Upper lobe of left lung (tissue), 4 donors: Measurements from ENCODE around the gene MED29.

Experiments used
- CTCF ChIP-seq, 6 experiments: fragments of 450-650 bp in 4 of 6; fragments of 200-600 bp in 2 of 6; sonication (generic) in 2 of 6; IDR thresholded peaks; one replicate each; pipeline ENCODE4 v1.5.1; 2016 to 2019; ENCODE audit warnings: antibody characterized with exemption in 6 of 6
- EP300 ChIP-seq, 4 donors: sonication (generic); formaldehyde crosslinking; IDR thresholded peaks; one replicate each; pipeline ENCODE4 v1.5.1; 2017; ENCODE audit warnings: antibody characterized with exemption in 4 of 4, control low read depth in 2 of 4
- POLR2A ChIP-seq, 4 donors: fragments of 450-650 bp; IDR thresholded peaks; one replicate each; pipeline ENCODE4 v1.5.1; 2016 to 2017; ENCODE audit warnings: antibody characterized with exemption in 4 of 4, mild to moderate bottlenecking in 2 of 4
- POLR2AphosphoS5 ChIP-seq, 2 donors: sonication (generic); formaldehyde crosslinking; IDR thresholded peaks; one replicate each; pipeline ENCODE4 v1.5.1; 2017; ENCODE audit warnings: antibody characterized with exemption in 2 of 2

- TF ChIP-seq CTCF (IDR thresholded peaks at IDR 0.05) (no peak), POLR2AphosphoS5 (IDR thresholded peaks at IDR 0.05) (no peak), EP300 (IDR thresholded peaks at IDR 0.05) (no peak), POLR2A (IDR thresholded peaks at IDR 0.05) (no peak)
These were observed 53.5 kb downstream of the MED29 start for GRCh38 chr19:39444598-39445195.
